GM08714 (cell line): ENCODE results near the gene BCAN.

Experiments used
- H3K4me3 ChIP-seq: fragments of 200-500 bp; sonication (Bioruptor generic); 2 replicates; pipeline ENCODE4 v1.5.1; 2014; ENCODE audit warnings: mild to moderate bottlenecking, low read length, inconsistent platforms
- ZNF274 ChIP-seq: IDR thresholded peaks from 2 replicates; pipeline ENCODE4 v1.6.1; 2012; ENCODE audit warnings: mild to moderate bottlenecking, low read depth, low read length

BCAN gene

DNA sequence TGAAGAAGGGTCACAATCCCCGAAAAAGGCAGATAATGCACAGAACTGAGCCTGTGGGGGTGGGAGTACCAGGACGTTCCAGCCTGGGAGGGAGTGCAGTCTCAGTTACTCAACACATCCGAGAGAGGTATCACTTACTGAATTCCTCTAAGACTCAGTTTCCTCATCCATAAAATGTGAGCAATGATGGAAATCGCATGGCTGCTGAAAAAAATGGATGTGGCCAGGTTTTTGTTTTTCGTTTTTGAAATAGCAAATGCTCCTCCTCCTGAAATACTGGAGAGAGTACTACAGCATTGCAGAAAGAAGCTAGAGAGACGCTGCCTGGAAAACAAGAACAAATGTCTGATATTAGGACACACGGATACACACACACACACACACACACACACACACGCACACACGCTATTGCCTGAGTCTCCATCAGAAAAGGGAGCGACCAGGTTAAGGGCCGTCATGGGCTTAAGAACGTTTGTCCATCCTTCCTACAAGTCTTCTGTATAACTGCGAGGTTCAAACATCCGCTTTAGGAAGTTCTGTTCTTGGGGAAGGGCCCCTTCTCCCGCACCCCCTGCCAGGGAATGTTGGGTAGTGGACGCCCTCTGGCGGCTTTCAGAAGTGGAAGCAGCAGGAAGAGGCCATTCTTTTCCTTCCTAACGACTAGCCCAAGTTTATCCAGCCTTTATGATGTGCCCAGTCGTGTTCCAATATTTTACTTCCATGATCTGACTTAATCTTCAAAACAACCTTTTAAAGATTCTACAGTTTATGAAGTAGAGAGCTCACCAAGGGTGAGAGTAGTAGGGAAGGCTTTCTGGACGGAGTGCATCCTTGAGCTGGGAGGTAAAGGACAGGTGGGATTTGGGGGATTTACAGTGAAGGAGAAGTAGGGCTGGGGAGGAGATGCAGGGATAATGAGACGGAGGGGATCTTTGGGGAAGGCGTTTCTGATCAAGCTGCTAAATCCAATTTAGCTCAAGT lies 36.0 kb downstream of the BCAN start:
- TF ChIP-seq ZNF274: no peak
- no peak overlapping the region for H3K4me3 ChIP-seq

DNA sequence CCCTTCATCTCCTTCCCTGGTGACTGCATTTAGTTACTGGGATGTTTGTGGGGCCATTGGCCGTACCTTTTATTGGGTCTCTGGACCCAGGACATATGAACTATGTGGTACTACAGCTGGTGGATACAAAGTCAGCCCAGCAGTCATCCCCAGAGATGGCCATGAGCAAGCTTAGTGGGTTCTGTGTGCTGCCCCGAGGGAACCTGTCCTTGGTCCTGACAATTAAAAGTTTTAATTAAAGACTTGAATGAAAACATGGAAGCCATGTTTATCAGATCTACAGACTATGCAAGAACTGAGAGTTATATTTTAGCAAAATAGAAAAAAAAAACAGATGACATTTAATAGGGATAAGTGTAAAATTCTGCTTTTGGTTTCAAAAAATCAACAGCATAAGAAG lies 38.1 kb downstream of the BCAN start:
- H3K4me3 ChIP-seq: no peak overlapping the region
- no peak for TF ChIP-seq ZNF274

DNA sequence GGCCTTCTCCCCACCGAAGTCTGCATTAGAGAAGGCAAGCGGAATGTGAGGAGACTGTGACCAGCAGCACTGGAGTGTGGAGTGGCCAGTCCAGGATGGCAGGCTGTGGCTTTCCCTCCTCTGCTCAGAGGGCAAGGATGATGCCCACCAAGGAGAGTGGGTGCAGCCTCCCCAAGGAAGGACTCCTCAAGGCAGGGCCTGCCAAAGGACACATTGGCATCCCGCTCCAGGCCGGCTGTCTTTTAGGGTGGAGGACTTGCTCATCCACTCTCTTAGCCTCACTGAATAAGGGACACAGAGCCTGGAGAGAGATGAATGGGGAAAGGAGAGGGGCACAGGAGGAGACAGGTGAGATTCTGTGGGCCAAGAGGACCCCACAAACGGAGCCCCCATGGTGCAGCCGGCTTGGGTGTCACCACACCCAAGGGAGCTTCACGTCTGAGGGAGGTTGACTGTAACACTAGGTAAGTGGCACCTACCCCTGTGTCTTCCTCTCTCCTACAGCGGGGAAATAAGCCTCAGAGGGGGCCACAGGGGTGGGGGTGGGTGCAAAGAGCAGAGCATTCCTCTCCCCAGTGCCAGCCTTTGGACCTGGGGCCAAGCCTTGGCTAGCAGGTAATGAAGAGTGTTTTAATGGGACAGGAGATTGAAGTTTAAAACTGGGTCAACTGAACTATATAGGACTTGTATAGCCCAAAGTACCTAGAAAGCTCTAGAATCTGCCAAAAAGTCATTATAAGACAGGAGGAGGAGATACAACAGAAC lies 39.5 kb downstream of the BCAN start:
- no peak for TF ChIP-seq ZNF274
- H3K4me3 ChIP-seq: no peak overlapping the region

DNA sequence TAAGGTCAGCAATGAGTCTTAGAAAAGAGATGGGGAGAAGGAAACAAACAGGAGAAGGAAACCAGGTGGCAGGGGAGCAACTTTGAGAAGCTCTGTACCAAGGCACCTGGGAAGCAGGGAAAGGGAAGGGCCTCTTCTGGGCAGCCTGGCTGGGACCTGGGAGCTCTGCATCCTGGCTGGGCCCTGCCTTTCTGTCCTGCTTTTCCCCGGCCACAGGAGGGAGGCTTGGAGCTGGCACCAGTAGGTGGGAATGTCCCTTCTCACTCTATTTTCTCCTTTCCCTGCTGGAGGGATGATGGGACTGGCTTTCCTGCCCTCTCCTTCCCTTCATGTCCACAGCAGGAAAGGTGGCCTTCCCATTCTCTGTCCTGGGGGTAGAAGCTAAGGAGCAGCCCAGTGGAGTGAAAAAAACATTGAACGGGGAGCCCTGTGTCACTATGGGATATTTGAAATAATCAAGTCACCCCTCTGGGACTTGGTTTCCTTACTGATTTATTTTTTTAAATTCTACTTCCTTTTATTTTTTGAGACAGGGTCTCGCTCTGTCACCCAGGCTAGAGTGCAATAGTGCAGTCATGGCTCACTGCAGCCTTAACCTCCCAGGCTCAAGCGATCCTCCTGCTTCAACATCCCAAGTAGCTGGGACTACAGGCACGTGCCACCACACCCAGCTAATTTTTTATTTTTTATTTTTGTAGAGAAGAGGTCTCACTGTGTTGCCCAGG lies 40.4 kb downstream of the BCAN start:
- TF ChIP-seq ZNF274: no peak
- H3K4me3 ChIP-seq: no peak overlapping the region

- TF ChIP-seq ZNF274: no peak
Measured at GRCh38 chr1:156684227-156684782, 42.4 kb downstream of the BCAN start.

DNA sequence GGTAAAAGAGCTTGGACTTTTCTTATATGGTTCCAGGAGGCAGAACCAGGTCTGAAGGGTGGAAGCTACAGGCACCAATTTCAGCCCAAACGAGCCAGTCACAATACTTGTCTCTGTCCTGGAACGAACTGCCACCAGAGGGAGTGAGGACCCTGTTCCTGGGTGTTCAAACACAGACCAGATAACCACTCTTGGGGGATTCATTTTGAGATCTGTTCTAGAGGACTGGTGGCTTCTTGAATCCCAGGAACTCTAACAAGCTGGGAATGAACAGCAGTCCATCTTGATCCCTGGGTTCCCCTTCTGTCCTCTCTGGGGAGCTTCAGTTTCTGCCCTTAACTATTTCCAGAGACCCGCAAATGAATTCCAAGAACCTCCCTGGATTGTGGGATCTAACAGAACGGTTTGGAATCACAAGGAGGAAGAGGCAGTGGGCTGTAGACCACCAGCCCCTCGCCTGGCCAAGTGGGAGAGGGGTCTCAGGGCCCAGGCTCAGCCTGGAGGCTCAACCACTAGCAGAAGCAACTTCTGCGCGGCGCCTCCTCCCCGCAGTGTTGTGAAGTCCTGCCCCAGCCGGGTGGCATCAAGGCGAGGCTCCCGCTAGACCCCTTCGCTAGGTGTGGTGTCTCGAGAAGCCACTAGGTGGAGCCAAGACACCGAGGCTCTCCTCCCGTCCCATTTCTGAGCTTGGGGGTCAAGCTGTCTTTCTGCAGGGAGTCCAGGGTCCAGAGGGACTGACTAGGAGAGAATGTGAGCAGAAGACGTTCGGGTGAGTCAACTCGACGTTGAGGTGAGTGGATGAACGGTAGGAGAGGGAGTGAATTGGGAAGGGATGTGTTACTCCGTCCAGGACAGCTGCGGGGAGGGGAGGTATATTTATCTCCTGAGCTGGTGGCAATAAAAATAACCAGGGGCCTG lies 47.4 kb downstream of the BCAN start:
- H3K4me3 ChIP-seq: no peak overlapping the region
- TF ChIP-seq ZNF274: no peak

More at GRCh38 chr1:156684227-156684782, 42.4 kb downstream of the BCAN start:
- H3K4me3 ChIP-seq: no peak overlapping the region

DNA sequence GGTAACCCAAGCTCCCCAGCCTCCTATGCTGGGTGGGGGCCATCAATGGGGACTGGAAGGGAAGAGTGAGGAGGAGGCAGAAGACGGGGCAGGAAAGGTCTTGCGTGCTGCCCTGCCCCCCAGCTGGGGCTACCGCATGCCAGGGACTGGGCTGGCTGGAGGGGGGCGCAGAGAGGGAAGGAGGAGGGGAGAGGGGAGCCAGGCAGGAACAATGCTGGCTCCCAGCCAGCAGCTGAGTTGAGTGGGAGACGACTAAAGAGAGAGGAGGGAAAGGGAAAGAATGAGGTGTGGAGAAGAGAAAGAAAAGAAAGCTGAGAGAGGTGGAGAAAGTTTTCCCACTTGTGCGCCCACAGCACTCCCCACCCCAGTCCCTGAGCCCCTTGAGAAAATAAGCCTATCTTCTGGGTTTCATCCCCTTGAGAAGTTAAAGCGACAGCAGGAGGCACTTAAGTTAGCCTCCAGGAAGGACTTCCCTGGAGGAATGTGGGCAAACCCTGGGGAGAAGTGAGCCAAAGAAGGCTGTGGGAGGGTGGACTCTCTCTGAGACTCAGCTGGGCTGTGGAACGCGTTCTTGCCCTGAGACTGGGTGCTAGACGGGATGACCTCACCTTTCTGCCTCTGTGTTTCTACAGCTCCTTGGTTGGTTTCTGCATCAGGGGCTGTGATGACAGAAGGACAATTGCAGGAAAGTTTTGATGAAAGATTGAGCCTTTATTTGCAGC lies 48.2 kb downstream of the BCAN start:
- no peak for TF ChIP-seq ZNF274
- H3K4me3 ChIP-seq: no peak overlapping the region

DNA sequence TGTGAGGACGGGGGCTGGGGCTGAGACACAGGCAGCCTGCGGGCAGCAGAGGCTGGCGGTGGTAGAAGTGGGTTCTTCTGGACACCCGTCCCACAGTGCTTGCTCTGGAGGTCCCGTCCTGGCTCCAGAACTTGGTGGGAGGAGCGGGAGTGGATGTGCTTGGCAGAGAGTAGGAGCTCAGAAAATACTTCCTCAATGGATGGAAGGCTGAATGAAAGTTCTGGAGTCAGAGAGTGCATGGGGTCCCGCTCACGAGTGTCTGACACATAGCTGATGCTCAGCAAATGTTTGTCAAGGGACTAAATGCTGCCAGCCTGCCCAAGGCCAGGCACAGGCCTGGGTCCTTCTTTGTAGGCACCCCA lies 48.7 kb downstream of the BCAN start:
- TF ChIP-seq ZNF274: no peak
- no peak overlapping the region for H3K4me3 ChIP-seq

- H3K4me3 ChIP-seq: no peak overlapping the region
- TF ChIP-seq ZNF274: no peak
Measured at GRCh38 chr1:156691191-156691590, 49.3 kb downstream of the BCAN start.

- TF ChIP-seq ZNF274: no peak
- no peak overlapping the region for H3K4me3 ChIP-seq
Measured at GRCh38 chr1:156691665-156692440, 49.9 kb downstream of the BCAN start.

- TF ChIP-seq ZNF274: no peak
- no peak overlapping the region for H3K4me3 ChIP-seq
Measured at GRCh38 chr1:156692441-156692924, 50.6 kb downstream of the BCAN start.
